ENCODE results near the gene FOXJ3. TPM values are rescaled to one million over a fixed set of nuclear protein-coding genes. Genes with fewer than 3 reads are reported as not detected.

The FOXJ3 gene
- 35.1 TPM for total RNA-seq
- long read RNA-seq, partial matches to known transcripts, result 3 of 9 reads
- long read RNA-seq, other reads (novel, unspliced or antisense), result 6 of 9 reads

GRCh38 chr1:42335050-42335808 lies at the start of gene FOXJ3:
FOXJ3 (minus strand) TSS chr1:42335235; CDS start chr1:42311093, 24,142 bp downstream.
- ATAC-seq, result peak; percentile 95
- intact Hi-C loops (cut with micrococcal nuclease), result no loop called here
- peak; percentile 95 for DNase-seq

- intact Hi-C loops (cut with micrococcal nuclease), result no loop called here
- DNase-seq (no peak), ATAC-seq (no peak)
Observed at GRCh38 chr1:42381280-42381673, 46.2 kb upstream of the FOXJ3 start.

GRCh38 chr1:42380586-42381279 lies 45.7 kb upstream of the FOXJ3 start, which contains the start of gene RIMKLA:
RIMKLA (plus strand) TSS chr1:42380792; CDS start chr1:42380935, 143 bp downstream.
- peak; percentile 77 for DNase-seq
- ATAC-seq, result peak; percentile 99
- intact Hi-C loops (cut with micrococcal nuclease), result no loop called here

- peak; percentile 70 for ATAC-seq
- intact Hi-C loops (cut with micrococcal nuclease), result no loop called here
- no peak for DNase-seq
Observed at GRCh38 chr1:42379794-42380585, 45.0 kb upstream of the FOXJ3 start.

DNA sequence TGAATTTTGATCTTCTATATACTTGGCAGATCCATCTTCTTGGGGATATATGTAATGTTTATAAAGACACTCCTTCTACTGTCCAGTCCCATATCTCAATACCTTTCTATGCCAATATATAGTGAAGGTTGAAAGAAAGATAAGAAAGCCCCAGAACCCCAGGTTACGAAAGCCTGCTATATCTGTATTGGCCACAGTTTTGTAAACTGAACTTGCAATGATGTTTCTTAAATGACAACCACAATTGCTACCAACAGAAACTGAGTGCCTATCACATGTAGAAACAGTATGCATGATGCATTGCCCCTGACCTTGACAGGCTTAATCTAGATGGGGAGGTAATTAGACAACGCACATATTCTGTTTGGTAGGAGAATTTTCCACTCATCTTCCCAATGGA lies 37.8 kb upstream of the FOXJ3 start:
- intact Hi-C loops (cut with micrococcal nuclease), result no loop called here
- ATAC-seq (no peak), DNase-seq (no peak)

- intact Hi-C loops (cut with micrococcal nuclease), result no loop called here
- DNase-seq, result no peak
- no peak for ATAC-seq
Observed at GRCh38 chr1:42370876-42371549, 36.0 kb upstream of the FOXJ3 start.

DNA sequence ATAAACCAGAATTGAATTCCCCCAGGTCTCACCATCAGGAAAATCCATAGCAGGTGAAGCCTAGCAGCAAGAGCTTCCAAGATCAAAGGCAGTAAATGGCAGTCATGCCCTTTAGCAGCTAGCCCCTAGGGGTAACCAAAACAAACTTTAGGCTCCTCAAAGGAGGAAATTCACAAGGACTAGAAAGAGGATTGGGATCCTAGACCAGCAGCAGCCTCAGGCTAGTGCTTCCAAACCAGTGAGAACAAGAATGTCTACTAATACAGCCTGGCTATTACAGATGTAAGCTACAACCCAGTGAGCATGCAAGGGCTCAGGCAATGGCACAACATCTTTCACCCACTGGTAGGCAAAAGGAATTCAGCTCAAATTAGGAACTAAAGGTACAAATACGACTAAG lies 34.4 kb upstream of the FOXJ3 start:
- intact Hi-C loops (cut with micrococcal nuclease), result no loop called here
- ATAC-seq (no peak), DNase-seq (no peak)

DNA sequence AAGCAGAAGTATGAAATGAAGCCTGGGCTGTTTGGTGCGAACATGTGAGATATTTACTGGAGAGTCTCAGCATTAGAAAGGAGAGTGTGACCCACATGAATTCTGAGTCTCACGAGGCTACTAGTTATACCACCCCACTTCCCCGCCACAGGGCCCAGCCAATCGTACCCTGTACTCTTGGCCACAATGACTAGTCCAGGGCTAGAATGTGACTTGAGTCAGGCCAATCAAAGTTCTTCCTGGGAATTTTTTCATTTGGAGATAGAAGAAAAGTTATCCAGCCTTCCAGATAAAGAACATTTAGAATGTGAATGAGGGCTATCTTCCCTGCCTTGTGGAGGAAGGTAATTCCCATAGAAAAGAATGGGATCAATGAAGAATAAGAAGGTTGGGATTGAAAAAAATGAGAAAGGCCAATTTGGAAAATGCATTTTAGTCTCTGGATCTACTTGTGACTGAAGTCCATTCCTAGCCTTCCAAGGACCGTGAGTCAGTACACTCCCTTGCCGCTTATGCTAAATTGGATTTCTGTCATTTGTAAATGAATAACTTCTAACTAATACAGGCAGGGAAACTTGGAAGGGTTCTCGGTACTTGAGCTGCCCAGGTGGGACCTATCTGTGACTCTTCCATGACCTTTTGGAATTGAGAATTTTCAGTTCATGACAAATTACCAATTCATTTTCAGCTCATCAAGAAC lies 33.2 kb upstream of the FOXJ3 start:
- DNase-seq (no peak), ATAC-seq (no peak)
- intact Hi-C loops (cut with micrococcal nuclease), result no loop called here

DNA sequence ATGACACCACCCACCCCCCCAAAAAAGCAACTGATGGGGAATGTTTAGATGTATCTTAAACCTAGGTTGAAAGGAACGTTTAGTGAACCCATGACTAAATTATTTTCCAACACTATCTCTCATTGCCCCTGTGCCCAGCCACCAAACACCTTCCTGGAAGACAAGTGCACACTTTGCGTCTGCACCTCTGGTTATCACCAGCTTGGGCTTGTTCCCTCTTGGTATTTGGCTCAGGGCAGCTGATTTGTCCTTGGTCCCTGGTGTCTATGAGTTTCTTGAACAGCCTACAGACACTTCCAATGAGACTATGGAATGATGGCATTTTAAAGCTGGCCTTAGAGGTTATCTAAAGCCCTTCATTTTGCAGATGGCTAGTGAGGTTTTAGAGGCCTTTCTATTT lies 30.1 kb upstream of the FOXJ3 start:
- DNase-seq (no peak), ATAC-seq (peak; percentile 72)
- intact Hi-C loops (cut with micrococcal nuclease), result no loop called here

DNA sequence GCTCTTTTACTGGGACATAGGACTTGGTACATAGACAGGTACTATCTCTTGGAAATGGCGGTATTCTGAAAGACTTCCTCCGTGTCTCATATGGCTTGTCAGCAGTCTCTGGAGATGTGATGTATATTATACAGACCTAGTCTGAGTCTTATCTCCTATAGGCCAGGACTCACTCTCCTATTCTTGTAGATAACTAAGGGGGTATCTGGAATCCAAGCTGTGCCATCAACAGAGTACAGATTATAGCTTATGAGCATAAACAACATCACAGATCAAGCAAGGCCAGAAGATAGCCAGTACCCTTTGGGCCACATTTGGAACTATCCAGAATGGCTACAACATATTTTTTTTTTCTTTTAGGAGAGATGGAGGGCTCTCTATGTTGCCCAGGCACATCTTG lies 29.5 kb upstream of the FOXJ3 start:
- intact Hi-C loops (cut with micrococcal nuclease), result no loop called here
- ATAC-seq, result no peak

DNA sequence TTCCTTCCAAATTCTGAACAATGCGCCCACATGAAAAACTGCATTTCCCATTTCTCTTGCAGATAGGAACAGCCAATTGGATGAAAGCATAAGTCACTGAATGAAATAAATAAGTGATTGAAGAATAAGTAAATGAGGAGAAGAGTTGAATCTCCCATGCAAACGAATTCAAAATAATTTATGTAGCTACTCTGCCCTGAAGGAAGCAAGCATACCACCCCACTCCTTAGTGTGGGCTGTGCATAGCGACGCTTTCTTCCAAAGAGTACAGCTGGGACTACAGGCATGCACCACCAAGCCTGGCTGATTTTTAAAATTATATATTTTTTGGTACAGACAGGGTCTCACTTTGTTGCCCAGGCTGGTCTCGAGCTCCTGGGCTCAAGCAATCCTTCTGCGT lies 29.1 kb upstream of the FOXJ3 start:
- intact Hi-C loops (cut with micrococcal nuclease), result no loop called here
- no peak for ATAC-seq

More for the DNA sequence above, 29.5 kb upstream of the FOXJ3 start:
- no peak for DNase-seq

DNA sequence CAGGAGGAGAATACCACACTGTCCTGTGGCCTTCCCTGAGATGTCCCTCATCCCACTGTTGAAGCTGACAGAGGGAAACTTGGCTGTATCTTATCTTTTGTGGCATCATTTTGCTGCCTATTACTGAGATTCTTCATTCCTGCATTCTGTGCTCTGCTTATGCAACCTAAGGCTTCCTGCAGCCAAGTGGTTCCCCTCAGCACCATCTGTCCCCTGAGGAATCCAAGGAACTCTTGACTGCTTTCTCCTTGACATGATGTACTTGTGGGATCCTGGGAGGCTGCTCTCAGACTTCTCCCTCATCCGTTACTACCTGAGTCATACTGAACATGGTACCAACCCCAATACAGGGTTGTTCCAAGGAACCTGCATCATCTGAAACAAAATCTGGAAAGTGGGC lies 24.4 kb upstream of the FOXJ3 start:
- intact Hi-C loops (cut with micrococcal nuclease), result no loop called here
- no peak for ATAC-seq
- no peak for DNase-seq

More for the DNA sequence above, 29.1 kb upstream of the FOXJ3 start:
- DNase-seq, result no peak

- ATAC-seq, result no peak
- intact Hi-C loops (cut with micrococcal nuclease), result no loop called here
- DNase-seq, result no peak
Observed at GRCh38 chr1:42358791-42359190, 23.8 kb upstream of the FOXJ3 start.

DNA sequence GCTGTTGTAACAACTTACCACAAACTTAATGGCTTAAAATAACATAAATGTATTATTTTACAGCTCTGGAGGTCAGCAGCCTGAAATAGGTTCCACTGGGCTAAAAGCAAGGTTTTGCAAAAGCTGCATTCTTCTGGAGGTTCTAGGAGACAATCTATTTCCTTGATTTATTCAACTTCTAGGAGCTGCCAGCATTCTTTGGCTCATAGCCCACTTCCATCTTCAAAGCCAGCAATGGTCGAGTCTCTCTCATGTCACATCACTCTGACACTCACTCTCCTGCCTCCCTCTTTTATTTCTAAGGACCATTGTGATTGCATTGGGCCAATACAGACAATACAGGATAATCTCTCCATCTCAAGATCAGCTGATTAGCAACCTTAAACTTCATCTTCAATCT lies 15.1 kb upstream of the FOXJ3 start:
- intact Hi-C loops (cut with micrococcal nuclease), result no loop called here
- ATAC-seq (no peak), DNase-seq (no peak)

- intact Hi-C loops (cut with micrococcal nuclease), result loop anchor here (10.0 kb wide), 1 partner anchor 106 kb away; the partner anchor contains the start of genes PPCS and ZMYND12
- DNase-seq, result no peak
- no peak for ATAC-seq
Observed at GRCh38 chr1:42348498-42348897, 13.5 kb upstream of the FOXJ3 start.

GRCh38 chr1:42343049-42343448 lies 8.0 kb upstream of the FOXJ3 start:
- intact Hi-C loops (cut with micrococcal nuclease), result loop anchor here (10.0 kb wide), 1 partner anchor 112 kb away; the partner anchor contains the start of genes PPCS and ZMYND12

DNA sequence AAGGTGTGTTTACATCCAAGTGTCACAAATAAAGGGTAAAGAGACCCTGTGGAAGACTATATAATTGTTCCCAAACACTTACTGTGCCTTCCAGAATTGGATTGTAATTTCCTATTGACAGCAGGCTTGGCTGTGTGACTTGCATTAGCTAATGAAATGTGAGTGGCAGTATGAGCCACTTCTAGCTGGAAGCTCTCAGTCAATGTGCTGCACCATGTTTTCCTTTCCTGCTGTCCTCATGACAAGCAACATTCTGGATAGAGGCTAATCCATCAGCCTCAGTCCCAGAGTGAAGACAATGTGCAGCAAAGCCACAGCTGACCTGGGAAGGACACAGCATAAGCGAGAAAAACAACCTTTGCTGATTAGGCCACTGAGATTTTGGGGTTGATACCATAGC lies 5.9 kb upstream of the FOXJ3 start:
- DNase-seq (no peak), ATAC-seq (no peak)
- intact Hi-C loops (cut with micrococcal nuclease), result loop anchor here (10.0 kb wide), 1 partner anchor 114 kb away; the partner anchor contains the start of genes PPCS and ZMYND12

More at GRCh38 chr1:42343049-42343448, 8.0 kb upstream of the FOXJ3 start:
- ATAC-seq, result peak; percentile 60
- no peak for DNase-seq

- intact Hi-C loops (cut with micrococcal nuclease), result loop anchor here (10.0 kb wide), 1 partner anchor 115 kb away; the partner anchor contains the start of genes PPCS and ZMYND12
- no peak for DNase-seq
- ATAC-seq, result no peak
Observed at GRCh38 chr1:42340093-42340492, 5.1 kb upstream of the FOXJ3 start.

Data from left ventricle myocardium superior (tissue), 1 donor.